Stimulated activated CD4-positive, alpha-beta T cell treated with anti-CD3 and anti-CD28 coated beads, Interleukin-2, amount 100 ng/mL, for 4 hours (primary cell): Measurements from ENCODE around the gene TBC1D7.
A peak's percentile ranks its signal among the peaks of the same experiment; 100 is the strongest.

Experiments
- DNase-seq: peaks from one replicate; pipeline ENCODE4 v3.0.0-alpha.2; 2020; ENCODE audit warnings: low read depth

TBC1D7 gene

GRCh38 chr6:13294499-13295069, 33.8 kb downstream of the TBC1D7 start:
- no peak for DNase-seq

- no peak for DNase-seq
Measured at GRCh38 chr6:13292774-13293173, 35.6 kb downstream of the TBC1D7 start.

GRCh38 chr6:13290335-13290734, 38.0 kb downstream of the TBC1D7 start:
- DNase-seq, result no peak

GRCh38 chr6:13289789-13290318, 38.5 kb downstream of the TBC1D7 start:
- no peak for DNase-seq

GRCh38 chr6:13288969-13289391, 39.4 kb downstream of the TBC1D7 start:
- DNase-seq, result no peak

- no peak for DNase-seq
Measured at GRCh38 chr6:13288481-13288880, 39.9 kb downstream of the TBC1D7 start.

GRCh38 chr6:13287104-13287503, 41.2 kb downstream of the TBC1D7 start:
- no peak for DNase-seq

GRCh38 chr6:13286181-13286580, 42.2 kb downstream of the TBC1D7 start:
- no peak for DNase-seq

- no peak for DNase-seq
Measured at GRCh38 chr6:13285705-13286104, 42.6 kb downstream of the TBC1D7 start.

- DNase-seq, result no peak
Measured at GRCh38 chr6:13284646-13285045, 43.7 kb downstream of the TBC1D7 start.

GRCh38 chr6:13283331-13283730, 45.0 kb downstream of the TBC1D7 start:
- no peak for DNase-seq

- no peak for DNase-seq
Measured at GRCh38 chr6:13282393-13283069, 45.8 kb downstream of the TBC1D7 start.

GRCh38 chr6:13281686-13282085, 46.7 kb downstream of the TBC1D7 start:
- no peak for DNase-seq

GRCh38 chr6:13280254-13280653, 48.1 kb downstream of the TBC1D7 start:
- no peak for DNase-seq

- DNase-seq, result no peak
Measured at GRCh38 chr6:13278991-13279390, 49.3 kb downstream of the TBC1D7 start.

- no peak for DNase-seq
Measured at GRCh38 chr6:13278164-13278563, 50.2 kb downstream of the TBC1D7 start.

GRCh38 chr6:13277231-13277630, 51.1 kb downstream of the TBC1D7 start:
- no peak for DNase-seq

GRCh38 chr6:13275435-13275989, 52.8 kb downstream of the TBC1D7 start:
- DNase-seq, result no peak

GRCh38 chr6:13274707-13275434, 53.5 kb downstream of the TBC1D7 start:
- DNase-seq, result no peak

GRCh38 chr6:13273931-13274706, 54.2 kb downstream of the TBC1D7 start:
- peak; percentile 84 for DNase-seq

GRCh38 chr6:13273202-13273930, 55.0 kb downstream of the TBC1D7 start:
- DNase-seq, result no peak
